Adrenal gland (tissue), 12 donors: Measurements from ENCODE around the gene WDR86. TPM values are rescaled to one million over a fixed set of nuclear protein-coding genes. Genes with fewer than 3 reads are reported as not detected.
A peak's percentile ranks its signal among the peaks of the same experiment; 100 is the strongest.

ENCODE experiments used
- DNase-seq, 7 donors: peaks; one replicate each; pipeline ENCODE4 v3.0.0-alpha.2; 2019 to 2020
- H3K27ac ChIP-seq, 5 donors: fragments of 200-600 bp; sonication (generic) in 4 of 5; 1 replicate in 3 of 5; 2 replicates in 2 of 5; pipeline versions ENCODE4 v1.5.1 to v1.8.0; 2016 to 2020; ENCODE audit warnings: mild to moderate bottlenecking in 1 of 5
- H3K27me3 ChIP-seq: fragments of 200-600 bp; 2 replicates; pipeline ENCODE4 v1.8.0; 2021
- H3K36me3 ChIP-seq, 2 donors: fragments of 200-600 bp; replicated peaks in 1 of 2; 1 replicate in 1 of 2; 2 replicates in 1 of 2; pipeline versions ENCODE4 v1.5.1 to v1.8.0; 2018 to 2022
- H3K4me1 ChIP-seq, 2 donors: fragments of 200-600 bp; replicated peaks in 1 of 2; 1 replicate in 1 of 2; 2 replicates in 1 of 2; pipeline versions ENCODE4 v1.5.1 to v1.8.0; 2018 to 2021
- H3K4me3 ChIP-seq, 4 donors: fragments of 200-600 bp; sonication (generic) in 3 of 4; one replicate each; pipeline ENCODE4 v1.5.1; 2016 to 2018
- H3K9me3 ChIP-seq, 3 donors: fragments of 200-600 bp; sonication (generic) in 1 of 3; replicated peaks in 1 of 3; 1 replicate in 2 of 3; 2 replicates in 1 of 3; pipeline versions ENCODE4 v1.5.1 to v1.8.0; 2016 to 2021
- POLR2A ChIP-seq, 2 donors: fragments of 450-650 bp; IDR thresholded peaks; one replicate each; pipeline ENCODE4 v1.6.1; 2017; ENCODE audit warnings: antibody characterized with exemption in 2 of 2, mild to moderate bottlenecking in 2 of 2, moderate library complexity in 1 of 2
- WGBS, 4 donors: extraction: QIAGEN DNeasy Blood & Tissue Kit in 2 of 4; methylation state at CpG; one replicate each; pipeline versions ENCODE4 v1.1.5 to v1.1.7; 2013 to 2017; 5-methylcytosine and 5-hydroxymethylcytosine counted together
- intact Hi-C, 2 donors: fragments of 100-400 bp; cut with DNase I; formaldehyde crosslinking; loops; one replicate each; pipeline versions ENCODE4 v1.14.1 to v1.15.0; 2022 to 2023
- polyA plus RNA-seq, 3 donors: library from polyadenylated mRNA; stranded (reverse); fragments of 200-250 nt in 2 of 3; fragments of 350-450 nt in 1 of 3; fragmentation: Illumina TruSeq in 1 of 3; extraction: RNeasy Lipid Tissue Mini Kit (QIAGEN cat#74804) in 1 of 3; gene quantifications; one replicate each; pipeline ENCODE4 v1.2.3, GENCODE V29; 2013 to 2014
- total RNA-seq, 9 donors: library from RNA; depleted of rRNA in 4 of 9; stranded (reverse); fragments of >200 nt in 4 of 9; fragments of 120-200 nt in 1 of 9; fragmentation: NEBNext Ultra II Directional in 1 of 9; extraction: Animal tissue kit (Norgen Biotek cat#: 25700) in 1 of 9; gene quantifications; one replicate each; pipeline versions ENCODE4 v1.1.0 to v1.2.4, GENCODE V29; 2013 to 2023
- TF ChIP-seq, protein P1 (sequence below), 6 experiments: fragments of 450-650 bp in 4 of 6; fragments of 200-600 bp in 2 of 6; sonication (generic) in 1 of 6; IDR thresholded peaks; 1 replicate in 5 of 6; 2 replicates in 1 of 6; pipeline versions ENCODE4 v1.5.1 to v1.8.0; 2016 to 2021; ENCODE audit warnings: antibody characterized with exemption in 6 of 6, mild to moderate bottlenecking in 2 of 6, moderate library complexity in 1 of 6
- donor health status: healthy with polysubstance abuse.
- donor health status: Bipolar disorder and iron deficiency.
- donor health status: DM: yes; HTN: yes; CAD: no.
- donor health status: DM: no; HTN: no; CAD: no.
- donor health status: DM: no; HTN: no; CAD: no.
- donor health status: DM: yes; HTN: yes; CAD: no.

The WDR86 gene
- total and polyA plus RNA-seq, 12 donors, result 1.4 to 16.7 (median 5.5) TPM; not detected in 1

DNA sequence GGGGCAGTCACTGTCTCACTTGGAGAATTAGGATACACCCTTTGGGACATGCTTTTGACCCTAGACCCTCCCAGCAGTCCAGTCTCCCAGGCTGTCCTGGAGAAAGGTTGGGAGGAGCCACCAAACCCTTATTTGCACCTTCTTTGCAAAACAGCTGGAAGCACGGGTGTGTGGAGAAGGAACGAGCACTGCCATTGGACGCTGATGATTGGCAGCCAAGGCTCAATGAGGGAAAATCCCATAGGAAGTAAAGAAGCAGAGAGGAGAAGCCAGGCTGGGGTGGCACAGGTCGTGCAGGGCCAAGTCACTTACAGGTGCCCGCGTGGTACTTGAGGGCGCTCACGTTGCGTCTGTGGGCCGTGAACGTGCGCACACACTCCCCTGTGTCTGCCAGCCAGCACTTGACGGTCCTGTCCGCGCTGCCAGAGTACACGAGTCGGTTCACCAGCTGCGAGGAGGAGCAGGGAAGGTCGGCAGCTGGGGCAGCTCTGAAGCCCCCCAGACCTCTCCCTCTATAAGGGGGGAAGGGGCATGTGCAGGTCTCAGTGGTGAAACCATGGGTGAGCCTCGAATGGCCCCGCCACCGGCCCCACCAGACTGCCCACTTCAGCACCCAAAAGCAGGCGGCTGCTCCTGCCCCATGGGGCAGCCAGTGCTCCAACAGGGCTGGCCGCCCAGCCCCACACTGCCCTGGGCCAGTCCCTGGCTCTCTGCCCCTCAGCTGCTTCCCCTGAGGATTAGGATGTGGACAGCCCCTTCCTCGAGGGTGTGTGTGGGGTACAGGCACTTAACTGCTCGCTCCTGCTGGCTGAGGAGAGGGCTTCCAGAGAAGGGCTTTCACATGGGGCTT is 24.8 kb downstream of the WDR86 start:
- TF ChIP-seq, protein P1, sequence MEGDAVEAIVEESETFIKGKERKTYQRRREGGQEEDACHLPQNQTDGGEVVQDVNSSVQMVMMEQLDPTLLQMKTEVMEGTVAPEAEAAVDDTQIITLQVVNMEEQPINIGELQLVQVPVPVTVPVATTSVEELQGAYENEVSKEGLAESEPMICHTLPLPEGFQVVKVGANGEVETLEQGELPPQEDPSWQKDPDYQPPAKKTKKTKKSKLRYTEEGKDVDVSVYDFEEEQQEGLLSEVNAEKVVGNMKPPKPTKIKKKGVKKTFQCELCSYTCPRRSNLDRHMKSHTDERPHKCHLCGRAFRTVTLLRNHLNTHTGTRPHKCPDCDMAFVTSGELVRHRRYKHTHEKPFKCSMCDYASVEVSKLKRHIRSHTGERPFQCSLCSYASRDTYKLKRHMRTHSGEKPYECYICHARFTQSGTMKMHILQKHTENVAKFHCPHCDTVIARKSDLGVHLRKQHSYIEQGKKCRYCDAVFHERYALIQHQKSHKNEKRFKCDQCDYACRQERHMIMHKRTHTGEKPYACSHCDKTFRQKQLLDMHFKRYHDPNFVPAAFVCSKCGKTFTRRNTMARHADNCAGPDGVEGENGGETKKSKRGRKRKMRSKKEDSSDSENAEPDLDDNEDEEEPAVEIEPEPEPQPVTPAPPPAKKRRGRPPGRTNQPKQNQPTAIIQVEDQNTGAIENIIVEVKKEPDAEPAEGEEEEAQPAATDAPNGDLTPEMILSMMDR (IDR thresholded peaks at IDR 0.05), result no peak
- no peak for TF ChIP-seq POLR2A (IDR thresholded peaks at IDR 0.05)
- no peak for DNase-seq
- 88 to 92% (median 89%) methylated on average over 11 to 26 of the region's 26 CpGs for WGBS, 4 donors
- Histone ChIP-seq H3K27me3 (peaks cover 17% of the 10 kb centered on the region), H3K4me1 (peaks cover 3 to 16% of the 10 kb centered on the region in 2 donors), H3K27ac (no peak overlapping the region), H3K36me3 (no peaks in the 10 kb centered on the region), H3K9me3 (no peaks in the 10 kb centered on the region), H3K4me3 (no peak overlapping the region)
- intact Hi-C loops, result no loop called here

GRCh38 chr7:151384352-151384697 is 25.5 kb downstream of the WDR86 start:
- H3K27me3 ChIP-seq, result peaks cover 17% of the 10 kb centered on the region
- TF ChIP-seq, protein P1 (IDR thresholded peaks at IDR 0.05), result no peak
- no peak for TF ChIP-seq POLR2A (IDR thresholded peaks at IDR 0.05)
- no peak for DNase-seq
- H3K4me3 ChIP-seq, result no peak overlapping the region
- H3K27ac ChIP-seq, result no peak overlapping the region
- H3K36me3 ChIP-seq, result no peaks in the 10 kb centered on the region
- WGBS, 4 donors, result 76 to 96% (median 86%) methylated on average over 6 of the region's 6 CpGs
- no peaks in the 10 kb centered on the region for H3K9me3 ChIP-seq
- H3K4me1 ChIP-seq, result peaks cover 3 to 16% of the 10 kb centered on the region in 2 donors
- intact Hi-C loops, result no loop called here

DNA sequence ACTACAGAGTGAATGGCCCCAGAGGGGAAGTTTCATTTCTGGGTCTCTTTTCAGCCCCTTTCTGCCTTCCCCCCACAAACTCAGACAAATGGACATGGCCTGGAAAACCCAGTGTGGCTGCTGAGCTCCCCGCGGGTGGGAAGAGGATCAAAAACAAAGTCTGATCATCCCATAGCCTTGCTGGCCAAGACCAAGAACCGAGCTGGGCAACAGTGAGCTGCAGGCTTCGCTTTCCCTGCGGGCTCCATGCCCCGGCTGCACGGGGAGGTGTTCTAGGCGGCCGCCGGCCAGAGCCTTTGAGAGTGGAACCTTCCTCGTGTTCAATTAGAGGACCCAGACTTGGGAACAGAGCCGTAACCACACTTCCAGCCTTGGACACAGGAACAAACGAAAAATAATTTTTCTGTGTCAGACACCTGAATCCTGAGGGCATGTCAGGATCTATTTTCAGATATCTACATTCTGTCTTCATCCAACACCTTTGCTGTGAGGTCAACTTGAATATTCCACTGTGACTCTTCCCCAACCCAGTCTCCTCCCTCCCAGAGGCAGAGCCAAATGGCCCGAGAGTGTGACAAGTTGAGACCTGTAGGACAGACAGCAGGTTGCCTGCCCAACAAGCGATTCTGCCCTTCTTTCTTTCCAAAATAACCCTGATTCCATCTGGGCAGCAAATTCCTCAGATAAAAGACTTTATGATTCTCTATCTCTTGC is 26.0 kb downstream of the WDR86 start:
- Histone ChIP-seq H3K9me3 (no peaks in the 10 kb centered on the region), H3K27me3 (peaks cover 17% of the 10 kb centered on the region), H3K4me3 (no peak overlapping the region), H3K4me1 (peaks cover 3 to 16% of the 10 kb centered on the region in 2 donors), H3K36me3 (peaks cover 0 to under 1% of the 10 kb centered on the region in 2 donors), H3K27ac (no peak overlapping the region)
- intact Hi-C loops, result no loop called here
- TF ChIP-seq, protein P1 (IDR thresholded peaks at IDR 0.05), result no peak
- no peak for TF ChIP-seq POLR2A (IDR thresholded peaks at IDR 0.05)
- 76 to 81% (median 78%) methylated on average over 15 of the region's 15 CpGs for whole genome bisulfite sequencing, 4 donors
- no peak for DNase-seq

GRCh38 chr7:151382079-151382885 is 27.6 kb downstream of the WDR86 start:
- 16 to 27% (median 24%) methylated on average over 14 to 37 of the region's 37 CpGs for WGBS, 4 donors
- Histone ChIP-seq H3K4me3 (peak overlapping the region in 1 of 4 donors; percentile 40), H3K9me3 (no peaks in the 10 kb centered on the region), H3K27ac (no peak overlapping the region), H3K36me3 (peaks cover 0 to 16% of the 10 kb centered on the region in 2 donors), H3K27me3 (peaks cover 17% of the 10 kb centered on the region), H3K4me1 (peaks cover 3 to 16% of the 10 kb centered on the region in 2 donors)
- no peak for DNase-seq
- no peak for TF ChIP-seq POLR2A (IDR thresholded peaks at IDR 0.05)
- TF ChIP-seq, protein P1 (IDR thresholded peaks at IDR 0.05), result no peak
- intact Hi-C loops, result no loop called here
